ENCODE results near the gene EBF4.

The EBF4 gene

DNA sequence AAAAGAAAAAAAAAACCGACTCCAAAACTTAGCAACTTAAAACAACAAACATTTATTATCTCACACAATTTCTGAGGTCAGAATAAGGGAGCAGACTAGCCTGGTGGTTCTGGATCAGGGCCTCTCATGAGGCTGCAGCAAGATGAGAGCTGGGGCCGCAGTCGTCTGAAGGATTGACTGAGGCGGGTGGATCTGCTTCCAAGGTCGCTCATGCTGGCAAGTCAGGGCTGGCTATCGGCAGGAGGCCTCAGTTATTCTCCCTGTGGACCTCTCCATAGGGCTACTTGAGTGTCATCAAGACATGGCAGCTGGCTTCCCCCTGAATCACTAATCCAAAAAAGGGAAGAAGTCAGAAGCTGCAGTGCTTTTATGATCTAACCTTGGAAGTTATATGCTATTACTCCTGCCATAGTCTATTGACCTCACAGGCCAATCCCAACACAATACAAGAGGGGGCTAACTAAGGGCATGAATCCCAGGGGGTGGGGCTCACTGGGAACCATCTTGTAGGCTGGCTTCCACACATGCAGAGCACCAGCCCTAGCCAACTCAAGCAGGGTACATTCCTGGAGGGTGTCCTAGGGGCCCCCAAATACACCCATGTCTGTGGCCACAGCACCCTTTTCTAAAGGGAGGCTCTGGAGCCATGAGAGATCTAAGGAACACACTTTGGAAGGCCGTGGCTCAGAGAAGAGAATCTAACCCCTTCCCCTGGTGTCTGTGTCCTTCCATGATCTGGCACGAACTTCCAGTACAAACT, 11.3 kb downstream of the EBF4 start:
- no peak for FAIRE-seq

DNA sequence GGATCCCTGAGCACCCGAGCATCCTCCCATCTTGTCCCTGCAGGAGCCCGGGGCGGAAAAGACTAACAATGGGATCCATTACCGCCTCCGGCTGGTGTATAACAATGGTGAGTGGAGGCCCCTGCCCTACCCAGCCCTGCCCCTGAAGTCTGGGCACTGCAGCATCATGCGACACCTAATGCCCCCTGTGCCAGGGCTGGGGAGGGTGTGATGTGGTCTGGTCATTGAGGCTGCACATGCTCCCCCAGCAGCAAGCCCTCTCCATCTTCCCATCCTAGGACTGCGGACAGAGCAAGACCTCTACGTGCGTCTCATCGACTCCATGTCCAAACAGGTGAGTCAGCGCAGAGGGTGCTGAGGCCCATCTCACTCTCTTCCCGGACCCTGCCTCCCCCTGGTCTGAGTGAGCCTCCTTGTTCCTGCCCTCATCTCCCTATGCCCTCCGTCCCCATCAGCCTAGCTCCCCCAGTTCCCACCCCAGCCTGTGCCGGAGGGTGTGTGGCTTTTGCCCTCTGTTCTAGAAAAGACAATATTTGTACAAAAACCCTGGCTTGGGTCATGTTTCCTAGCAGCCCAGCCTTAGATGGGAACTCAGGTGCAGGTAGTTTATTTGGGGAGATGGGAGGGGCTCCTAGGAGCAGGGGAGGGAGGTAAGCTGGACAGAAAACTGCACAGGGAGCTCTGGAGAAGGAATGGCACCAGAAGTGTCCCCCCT, 13.5 kb downstream of the EBF4 start:
- FAIRE-seq: no peak

DNA sequence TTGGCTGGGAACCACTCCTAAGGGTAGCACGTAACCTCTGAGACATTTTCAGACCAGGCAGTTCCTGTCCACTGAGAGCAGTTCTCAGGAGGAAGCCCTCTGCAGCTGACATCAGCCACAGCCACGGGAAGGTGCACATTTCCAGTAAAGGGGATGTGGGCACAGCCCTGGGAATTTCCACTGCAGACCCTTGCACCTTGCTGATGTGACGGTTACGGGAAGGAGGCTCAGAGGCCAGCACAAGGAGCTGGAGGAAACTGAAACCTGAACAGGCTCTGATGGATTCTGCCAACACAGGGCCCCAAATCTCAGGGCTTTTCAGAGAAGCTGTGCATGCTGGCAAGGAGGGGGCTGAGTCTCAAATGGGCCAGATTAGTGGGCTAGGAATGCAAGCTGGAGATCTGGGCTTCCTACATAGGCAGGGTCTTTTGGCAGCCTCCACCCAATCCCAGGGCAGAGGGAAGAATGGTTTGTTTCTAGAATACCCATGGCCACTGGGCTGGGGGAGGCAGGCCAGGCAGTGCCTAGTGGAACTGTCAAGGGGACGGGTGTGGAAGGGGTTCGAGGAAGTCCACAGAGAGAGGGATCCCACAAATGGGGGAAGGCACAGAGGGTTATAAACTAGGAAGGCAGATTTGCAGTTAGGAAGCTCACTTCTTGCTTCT, 14.2 kb downstream of the EBF4 start:
- no peak for FAIRE-seq

GRCh38 chr20:2707353-2708072, 14.9 kb downstream of the EBF4 start:
- no peak for FAIRE-seq

GRCh38 chr20:2708073-2708415, 15.5 kb downstream of the EBF4 start:
- no peak for FAIRE-seq

GRCh38 chr20:2708665-2709064, 16.1 kb downstream of the EBF4 start:
- FAIRE-seq: no peak

GRCh38 chr20:2709205-2709981, 16.8 kb downstream of the EBF4 start:
- FAIRE-seq: no peak

- no peak for FAIRE-seq
Measured at GRCh38 chr20:2713285-2713684, 20.7 kb downstream of the EBF4 start.

DNA sequence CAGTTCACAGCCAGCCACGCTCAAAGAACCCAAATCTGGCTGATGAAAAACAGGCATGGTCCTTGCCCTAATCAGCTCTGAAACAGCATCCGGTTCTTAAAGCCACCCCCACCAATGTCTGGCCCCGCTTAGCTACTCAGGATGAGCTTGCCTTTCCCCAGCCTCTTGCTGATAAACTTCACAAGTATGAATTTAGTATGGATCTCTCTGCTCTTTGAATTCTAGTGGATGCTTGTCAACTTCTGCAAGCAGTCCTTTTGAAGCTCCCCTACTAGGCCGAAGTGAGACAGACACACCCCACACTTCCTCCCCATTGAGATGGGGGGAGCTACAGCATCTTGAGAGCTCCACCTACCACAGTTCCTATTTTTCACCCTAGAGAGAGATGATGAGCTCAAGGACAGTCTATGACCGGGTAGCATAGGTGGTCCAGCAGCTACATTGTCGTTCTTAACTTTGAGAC, 36.7 kb downstream of the EBF4 start:
- FAIRE-seq: no peak

DNA sequence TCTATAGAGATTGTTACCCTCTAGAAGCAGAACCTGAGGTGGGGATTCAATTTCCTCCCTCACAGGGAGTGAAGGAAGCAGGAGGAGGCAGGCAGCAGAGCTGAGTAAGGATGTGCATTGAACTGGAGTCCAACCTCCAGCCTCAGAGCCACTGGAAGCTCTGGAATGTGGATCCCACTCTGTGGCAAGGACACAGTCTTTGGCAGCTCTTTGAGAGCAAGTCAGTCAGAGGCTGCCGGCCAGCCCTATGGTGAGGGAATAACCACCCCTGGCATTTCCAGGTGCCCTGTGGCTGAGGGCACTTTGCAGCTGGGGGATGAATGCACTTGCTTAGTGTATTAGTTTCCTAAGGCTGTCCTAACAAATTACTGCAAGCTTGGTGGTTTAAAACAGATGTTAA, 37.2 kb downstream of the EBF4 start:
- FAIRE-seq: no peak

- FAIRE-seq: no peak
Measured at GRCh38 chr20:2734899-2735298, 42.3 kb downstream of the EBF4 start.

- no peak for FAIRE-seq
Measured at GRCh38 chr20:2736441-2736840, 43.9 kb downstream of the EBF4 start.

GRCh38 chr20:2738331-2739041, 45.9 kb downstream of the EBF4 start:
- FAIRE-seq: no peak

DNA sequence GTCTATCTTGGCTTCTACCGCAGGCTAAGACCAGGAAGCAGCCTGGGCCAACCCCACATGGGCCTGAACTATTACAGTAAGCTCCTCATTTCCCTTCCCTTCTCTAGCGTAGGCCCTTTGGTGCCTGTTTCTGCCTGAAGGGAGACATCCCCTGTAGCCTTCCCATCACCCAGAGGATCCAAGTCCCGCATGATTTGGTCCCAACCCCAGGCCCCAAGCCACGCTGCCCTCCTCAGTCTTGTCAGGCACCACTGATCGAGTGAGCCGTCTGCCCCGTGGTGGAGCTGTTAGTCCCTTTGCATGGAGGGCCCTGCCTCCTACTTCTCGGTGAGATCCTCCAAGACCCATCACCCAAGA, 46.4 kb downstream of the EBF4 start:
- FAIRE-seq: no peak

DNA sequence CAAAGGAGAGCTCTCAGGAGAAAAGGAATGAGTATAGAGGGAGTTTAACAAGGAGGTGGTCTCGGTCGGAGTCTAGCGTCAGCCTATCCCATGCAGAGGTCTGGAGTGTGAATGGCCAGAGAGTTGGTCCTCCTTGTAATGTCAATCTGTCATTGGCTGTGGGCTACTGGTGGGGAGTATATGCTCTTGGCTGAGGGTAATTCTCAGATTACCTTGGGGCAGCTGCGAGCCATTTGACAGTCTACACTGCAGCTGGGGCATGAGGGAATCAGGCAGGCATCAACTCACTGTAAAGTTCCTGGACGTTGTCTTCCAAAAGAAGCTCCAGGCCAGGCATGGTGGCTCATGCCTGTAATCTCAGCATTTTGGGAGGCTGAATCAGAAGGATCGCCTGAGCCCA, 48.1 kb downstream of the EBF4 start:
- FAIRE-seq: no peak

GRCh38 chr20:2741463-2741862, 48.9 kb downstream of the EBF4 start:
- FAIRE-seq: no peak

- no peak for FAIRE-seq
Measured at GRCh38 chr20:2741881-2742280, 49.3 kb downstream of the EBF4 start.

DNA sequence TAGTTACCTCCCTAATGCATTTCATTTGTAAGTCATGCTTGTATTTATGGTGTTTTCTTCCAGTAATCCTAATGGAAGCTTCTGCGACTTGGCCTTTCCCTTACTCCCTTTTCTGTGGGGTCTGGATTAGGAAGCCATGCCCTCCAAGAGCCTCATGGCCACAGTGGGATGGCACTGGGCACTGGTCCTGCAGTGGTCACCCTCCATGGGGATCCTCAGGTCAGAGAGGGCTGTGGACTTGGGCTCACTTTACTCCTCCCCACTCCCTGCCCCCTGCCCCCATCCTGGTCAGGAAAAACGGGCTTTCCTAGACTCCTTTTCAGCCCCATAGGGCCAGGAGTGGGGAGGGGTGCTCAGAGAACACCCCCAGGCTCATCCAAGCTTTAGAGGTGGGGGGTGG, 49.9 kb downstream of the EBF4 start:
- no peak for FAIRE-seq

DNA sequence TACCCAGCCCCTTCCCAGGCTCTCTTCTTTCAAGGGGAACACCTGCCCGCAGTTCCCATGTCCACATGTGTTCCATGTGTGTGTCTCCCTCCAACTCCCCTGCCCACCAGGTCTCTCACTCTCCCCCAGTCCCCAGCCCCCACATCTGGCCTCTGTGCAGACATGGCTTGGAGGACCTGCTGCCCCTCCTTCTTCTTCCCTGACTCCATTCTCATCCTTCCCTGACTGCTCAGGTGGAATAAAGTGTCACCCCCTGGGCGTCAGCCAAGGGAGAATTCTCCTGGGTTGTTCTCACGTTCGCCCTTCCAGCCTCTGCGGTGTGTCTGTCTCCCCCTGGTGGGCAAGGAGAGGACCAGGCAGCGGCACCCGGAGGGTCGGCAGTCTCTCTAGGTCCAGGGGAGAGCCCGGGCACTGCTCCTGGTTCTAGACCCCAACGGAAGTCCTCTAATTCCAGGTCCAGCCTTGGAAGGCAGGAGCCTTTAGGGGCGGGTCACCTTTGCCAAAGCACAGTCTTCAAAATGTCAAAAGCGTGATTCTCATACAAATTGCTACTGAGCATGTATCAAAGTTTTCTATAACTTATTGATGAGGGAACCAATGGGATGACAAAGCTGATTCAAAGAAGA, 50.5 kb downstream of the EBF4 start:
- FAIRE-seq: no peak

- FAIRE-seq: no peak
Measured at GRCh38 chr20:2745060-2745910, 52.7 kb downstream of the EBF4 start.

All from endometrium (tissue), 2 donors.